Measurements from ENCODE around the gene TMEM178B. TPM values are rescaled to one million over a fixed set of nuclear protein-coding genes. Genes with fewer than 3 reads are reported as not detected.
"Not testable (repeated sequence)": the region's sequence is repeated elsewhere in the genome, so short reads cannot be mapped to it uniquely, and the experiment has no call there.

The TMEM178B gene
- polyA plus RNA-seq, 1 donor from 2014 or later, result 40.7 TPM

- no peak overlapping the region for H3K27ac ChIP-seq (ENCODE audit: low read length)
- no peak overlapping the region for H3K4me3 ChIP-seq (ENCODE audit: low read length)
- no peak for TF ChIP-seq TAF1 (IDR thresholded peaks at IDR 0.05; ENCODE audit: low read depth)
- TF ChIP-seq EZH2 (IDR thresholded peaks at IDR 0.05; ENCODE audit: borderline replicate concordance, insufficient read depth, low read length, poor library complexity, severe bottlenecking), result no peak
- TF ChIP-seq MXI1 (conservative IDR thresholded peaks at IDR 0.05; ENCODE audit: poor library complexity, severe bottlenecking), result no peak
- no peak for TF ChIP-seq RAD21 (conservative IDR thresholded peaks at IDR 0.05)
- no peak for TF ChIP-seq CTCF (IDR thresholded peaks at IDR 0.05; ENCODE audit: poor library complexity, severe bottlenecking)
- TF ChIP-seq REST (IDR thresholded peaks at IDR 0.05; ENCODE audit: borderline replicate concordance), result no peak
- TF ChIP-seq POLR2AphosphoS5 (IDR thresholded peaks at IDR 0.05), result no peak
- no peak for TF ChIP-seq EP300 (conservative IDR thresholded peaks at IDR 0.05; ENCODE audit: poor library complexity, severe bottlenecking)
- TF ChIP-seq SMC3 (conservative IDR thresholded peaks at IDR 0.05; ENCODE audit: poor library complexity), result no peak
- H3K9ac ChIP-seq (ENCODE audit: low read length), result no peak overlapping the region
- H4K20me1 ChIP-seq (ENCODE audit: insufficient read depth), result no peaks in the 10 kb centered on the region
- H3K4me2 ChIP-seq (ENCODE audit: low read length), result no peak overlapping the region
- H3K27me3 ChIP-seq (ENCODE audit: insufficient read depth, low read depth, low read length), result no peaks in the 10 kb centered on the region
- no peaks in the 10 kb centered on the region for H3F3A ChIP-seq (ENCODE audit: insufficient read depth, low read length, poor library complexity, severe bottlenecking)
- H3K36me3 ChIP-seq (ENCODE audit: insufficient read depth, low read length), result no peaks in the 10 kb centered on the region
- H3K9me3 ChIP-seq (ENCODE audit: low read length), result no peaks in the 10 kb centered on the region
- H3K79me2 ChIP-seq (replicated peaks; ENCODE audit: insufficient read depth, low read length), result peaks cover 6% of the 10 kb centered on the region
- H2AFZ ChIP-seq (ENCODE audit: low read depth, low read length), result no peak overlapping the region
- H3K9me2 ChIP-seq (ENCODE audit: insufficient read depth, low read length), result no peaks in the 10 kb centered on the region
Measured at GRCh38 chr7:141167381-141167964, 93.6 kb downstream of the TMEM178B start.

GRCh38 chr7:141169157-141169556 is 95.3 kb downstream of the TMEM178B start:
- not testable (repeated sequence) for H4K20me1 ChIP-seq (ENCODE audit: insufficient read depth)

GRCh38 chr7:141175728-141176127 is 101.9 kb downstream of the TMEM178B start:
- not testable (repeated sequence) for H3K4me3 ChIP-seq (ENCODE audit: low read length); H4K20me1 ChIP-seq (ENCODE audit: insufficient read depth); H3K27ac ChIP-seq (ENCODE audit: low read length); H3F3A ChIP-seq (ENCODE audit: insufficient read depth, low read length, poor library complexity, severe bottlenecking); H3K27me3 ChIP-seq (ENCODE audit: insufficient read depth, low read depth, low read length); H3K9me2 ChIP-seq (ENCODE audit: insufficient read depth, low read length); H3K9me3 ChIP-seq (ENCODE audit: low read length); H3K4me2 ChIP-seq (ENCODE audit: low read length); H3K9ac ChIP-seq (ENCODE audit: low read length); H2AFZ ChIP-seq (ENCODE audit: low read depth, low read length); H3K36me3 ChIP-seq (ENCODE audit: insufficient read depth, low read length)
- peaks cover 20% of the 10 kb centered on the region for H3K79me2 ChIP-seq (replicated peaks; ENCODE audit: insufficient read depth, low read length)

More at GRCh38 chr7:141169157-141169556, 95.3 kb downstream of the TMEM178B start:
- H3K27ac ChIP-seq (ENCODE audit: low read length); H3K79me2 ChIP-seq (replicated peaks; ENCODE audit: insufficient read depth, low read length); H3K9ac ChIP-seq (ENCODE audit: low read length); H3K36me3 ChIP-seq (ENCODE audit: insufficient read depth, low read length); H3F3A ChIP-seq (ENCODE audit: insufficient read depth, low read length, poor library complexity, severe bottlenecking); H3K4me2 ChIP-seq (ENCODE audit: low read length); H3K9me3 ChIP-seq (ENCODE audit: low read length); H2AFZ ChIP-seq (ENCODE audit: low read depth, low read length); H3K27me3 ChIP-seq (ENCODE audit: insufficient read depth, low read depth, low read length); H3K4me3 ChIP-seq (ENCODE audit: low read length); H3K9me2 ChIP-seq (ENCODE audit: insufficient read depth, low read length): not testable (repeated sequence)

GRCh38 chr7:141177120-141177519 is 103.3 kb downstream of the TMEM178B start:
- H3K9ac ChIP-seq (ENCODE audit: low read length); H3K9me3 ChIP-seq (ENCODE audit: low read length); H2AFZ ChIP-seq (ENCODE audit: low read depth, low read length); H3K4me3 ChIP-seq (ENCODE audit: low read length); H3K4me2 ChIP-seq (ENCODE audit: low read length); H4K20me1 ChIP-seq (ENCODE audit: insufficient read depth); H3K9me2 ChIP-seq (ENCODE audit: insufficient read depth, low read length); H3K27me3 ChIP-seq (ENCODE audit: insufficient read depth, low read depth, low read length); H3K36me3 ChIP-seq (ENCODE audit: insufficient read depth, low read length); H3K27ac ChIP-seq (ENCODE audit: low read length); H3F3A ChIP-seq (ENCODE audit: insufficient read depth, low read length, poor library complexity, severe bottlenecking): not testable (repeated sequence)
- peaks cover 27% of the 10 kb centered on the region for H3K79me2 ChIP-seq (replicated peaks; ENCODE audit: insufficient read depth, low read length)

Data from neural cell (in vitro differentiated cells).